ENCODE measurements around the gene CELA3B. TPM values are rescaled to one million over a fixed set of nuclear protein-coding genes. Genes with fewer than 3 reads are reported as not detected.
A peak's percentile ranks its signal among the peaks of the same experiment; 100 is the strongest.
"Not testable (repeated sequence)": the region's sequence is repeated elsewhere in the genome, so short reads cannot be mapped to it uniquely, and the experiment has no call there.

Gene CELA3B
- polyA plus RNA-seq, 1 donor (not counting 4 experiments of a cell fraction or from before 2014, with no cell fraction given): not detected

DNA sequence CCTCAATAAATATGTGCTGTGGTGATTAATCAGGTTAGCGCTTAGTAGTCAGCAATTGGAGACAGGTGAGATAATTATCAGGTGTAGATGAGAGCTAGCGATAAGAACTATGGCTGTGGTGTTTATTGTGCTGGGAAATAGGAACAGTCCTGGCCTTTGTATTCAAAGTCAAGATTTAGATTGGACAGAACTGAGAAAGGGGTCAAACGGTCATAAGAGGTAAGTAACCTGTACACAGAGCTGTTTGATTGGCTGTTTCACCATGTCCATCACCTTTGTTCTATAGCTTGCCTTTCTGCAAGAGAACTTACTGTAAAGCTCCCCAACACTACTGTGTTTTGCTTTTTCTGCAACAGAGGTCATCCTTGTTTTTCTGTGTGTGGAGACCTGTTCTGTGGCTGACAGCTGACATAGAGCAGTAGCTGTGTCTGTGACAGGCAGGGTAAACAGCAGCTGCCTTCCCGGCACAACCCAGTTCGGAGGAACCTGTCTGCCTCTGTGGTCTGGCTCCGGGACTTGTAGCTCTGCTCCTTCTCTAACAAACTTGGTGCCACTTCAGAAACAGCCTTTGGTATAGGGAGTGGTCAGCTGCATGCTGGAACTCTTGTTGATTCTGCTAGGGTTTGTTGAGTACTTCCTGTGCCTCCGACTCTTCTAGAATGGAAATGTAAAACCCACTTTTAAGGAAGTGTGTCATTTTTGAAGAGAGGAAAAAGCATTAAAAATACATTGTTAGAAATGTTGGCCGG, 54.6 kb downstream of the CELA3B start:
- dilution Hi-C loops (cut with MboI; ENCODE audit: extremely low pct_ligation_motif_present, low sequenced_read_pairs): no loop called here
- FAIRE-seq: no peak
- Histone ChIP-seq H3K4me2 (ENCODE audit: control insufficient read depth, extremely low read depth, insufficient read depth, low read depth, low read length) (no peak overlapping the region), H4K20me1 (ENCODE audit: control insufficient read depth, extremely low read depth, insufficient read depth, low read length) (no peaks in the 10 kb centered on the region), H3K79me2 (ENCODE audit: control insufficient read depth, insufficient read depth, low read length) (peaks cover under 1% of the 10 kb centered on the region), H3K4me3 (ENCODE audit: control insufficient read depth in 2 of 3, extremely low read depth in 1 of 3, insufficient read depth in 2 of 3, low read depth in 1 of 3, low read length in 3 of 3) (no peak overlapping the region), H3K9me1 (ENCODE audit: control insufficient read depth, extremely low read depth, insufficient read depth, low read length) (no peaks in the 10 kb centered on the region), H3K27ac (ENCODE audit: control insufficient read depth, insufficient read depth, low read length) (no peak overlapping the region), H3K9me3 (ENCODE audit: control insufficient read depth, low read depth, low read length) (no peaks in the 10 kb centered on the region), H3K4me1 (ENCODE audit: control insufficient read depth, extremely low read depth, insufficient read depth, low read length) (peaks cover 2% of the 10 kb centered on the region), H3K9ac (ENCODE audit: control insufficient read depth, extremely low read depth, insufficient read depth, low read length) (no peak overlapping the region), H2AFZ (ENCODE audit: control insufficient read depth, low read length) (no peak overlapping the region), H3K36me3 (ENCODE audit: control insufficient read depth in 2 of 2, extremely low read depth in 1 of 2, insufficient read depth in 2 of 2, low read length in 2 of 2) (no peaks in the 10 kb centered on the region), H3K27me3 (ENCODE audit: control insufficient read depth, extremely low read depth, insufficient read depth, low read length) (no peaks in the 10 kb centered on the region)
- TF ChIP-seq, protein P1, sequence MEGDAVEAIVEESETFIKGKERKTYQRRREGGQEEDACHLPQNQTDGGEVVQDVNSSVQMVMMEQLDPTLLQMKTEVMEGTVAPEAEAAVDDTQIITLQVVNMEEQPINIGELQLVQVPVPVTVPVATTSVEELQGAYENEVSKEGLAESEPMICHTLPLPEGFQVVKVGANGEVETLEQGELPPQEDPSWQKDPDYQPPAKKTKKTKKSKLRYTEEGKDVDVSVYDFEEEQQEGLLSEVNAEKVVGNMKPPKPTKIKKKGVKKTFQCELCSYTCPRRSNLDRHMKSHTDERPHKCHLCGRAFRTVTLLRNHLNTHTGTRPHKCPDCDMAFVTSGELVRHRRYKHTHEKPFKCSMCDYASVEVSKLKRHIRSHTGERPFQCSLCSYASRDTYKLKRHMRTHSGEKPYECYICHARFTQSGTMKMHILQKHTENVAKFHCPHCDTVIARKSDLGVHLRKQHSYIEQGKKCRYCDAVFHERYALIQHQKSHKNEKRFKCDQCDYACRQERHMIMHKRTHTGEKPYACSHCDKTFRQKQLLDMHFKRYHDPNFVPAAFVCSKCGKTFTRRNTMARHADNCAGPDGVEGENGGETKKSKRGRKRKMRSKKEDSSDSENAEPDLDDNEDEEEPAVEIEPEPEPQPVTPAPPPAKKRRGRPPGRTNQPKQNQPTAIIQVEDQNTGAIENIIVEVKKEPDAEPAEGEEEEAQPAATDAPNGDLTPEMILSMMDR (optimal IDR thresholded peaks at IDR 0.05 in 1 of 3, IDR thresholded peaks at IDR 0.05 in 1 of 3, conservative IDR thresholded peaks at IDR 0.05 in 1 of 3; ENCODE audit: extremely low read depth in 1 of 3, insufficient read depth in 2 of 3, low read length in 3 of 3): no peak
- DNase-seq (ENCODE audit: low read depth, low spot score): no peak

DNA sequence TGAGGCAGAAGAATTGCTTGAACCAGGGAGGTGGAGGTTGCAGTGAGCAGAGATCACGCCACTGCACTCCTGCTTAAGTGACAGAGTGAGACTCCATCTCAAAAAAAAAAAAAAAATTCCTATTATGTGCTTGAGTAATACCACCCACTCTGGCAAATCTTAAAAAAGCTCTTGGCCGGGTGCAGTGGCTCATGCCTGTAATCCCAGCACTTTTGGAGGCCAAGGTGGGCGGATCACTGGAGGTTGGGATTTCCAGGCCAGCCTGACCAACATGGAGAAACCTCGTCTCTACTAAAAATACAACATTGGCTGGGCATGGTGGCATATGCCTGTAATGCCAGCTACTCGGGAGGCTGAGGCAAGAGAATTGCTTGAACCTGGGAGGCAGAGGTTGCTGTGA, 58.0 kb downstream of the CELA3B start:
- H4K20me1 ChIP-seq (ENCODE audit: control insufficient read depth, extremely low read depth, insufficient read depth, low read length); DNase-seq (ENCODE audit: low read depth, low spot score); H3K27me3 ChIP-seq (ENCODE audit: control insufficient read depth, extremely low read depth, insufficient read depth, low read length); H3K79me2 ChIP-seq (ENCODE audit: control insufficient read depth, insufficient read depth, low read length); H3K9me3 ChIP-seq (ENCODE audit: control insufficient read depth, low read depth, low read length); H3K4me2 ChIP-seq (ENCODE audit: control insufficient read depth, extremely low read depth, insufficient read depth, low read depth, low read length); dilution Hi-C loops (cut with MboI; ENCODE audit: extremely low pct_ligation_motif_present, low sequenced_read_pairs); FAIRE-seq; H3K4me1 ChIP-seq (ENCODE audit: control insufficient read depth, extremely low read depth, insufficient read depth, low read length); H3K4me3 ChIP-seq (ENCODE audit: control insufficient read depth in 2 of 3, extremely low read depth in 1 of 3, insufficient read depth in 2 of 3, low read depth in 1 of 3, low read length in 3 of 3); H3K27ac ChIP-seq (ENCODE audit: control insufficient read depth, insufficient read depth, low read length); H3K9me1 ChIP-seq (ENCODE audit: control insufficient read depth, extremely low read depth, insufficient read depth, low read length); H3K36me3 ChIP-seq (ENCODE audit: control insufficient read depth in 2 of 2, extremely low read depth in 1 of 2, insufficient read depth in 2 of 2, low read length in 2 of 2); H3K9ac ChIP-seq (ENCODE audit: control insufficient read depth, extremely low read depth, insufficient read depth, low read length); H2AFZ ChIP-seq (ENCODE audit: control insufficient read depth, low read length): not testable (repeated sequence)

DNA sequence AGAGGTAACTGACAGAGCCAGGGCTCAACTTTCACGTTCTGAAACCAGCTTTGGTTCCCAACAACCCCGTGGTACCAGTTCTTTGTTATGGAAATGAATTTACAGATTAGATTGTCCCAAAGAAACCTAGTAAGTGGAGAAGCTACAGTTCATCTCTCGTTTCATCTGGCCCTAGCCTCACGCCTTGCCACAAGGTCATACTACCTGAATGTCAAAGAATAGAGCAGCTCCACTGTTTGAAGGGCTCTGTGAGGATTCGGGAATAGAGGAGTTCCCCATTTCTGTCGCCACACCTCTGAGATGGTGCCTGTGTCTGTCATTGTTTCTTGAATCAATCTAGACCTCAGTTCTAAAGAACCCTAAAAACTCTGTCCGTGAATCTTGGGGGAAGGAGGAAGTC, 60.7 kb downstream of the CELA3B start:
- TF ChIP-seq, protein P1 (optimal IDR thresholded peaks at IDR 0.05 in 1 of 3, IDR thresholded peaks at IDR 0.05 in 1 of 3, conservative IDR thresholded peaks at IDR 0.05 in 1 of 3; ENCODE audit: extremely low read depth in 1 of 3, insufficient read depth in 2 of 3, low read length in 3 of 3): no peak
- TF ChIP-seq EZH2 (IDR thresholded peaks at IDR 0.05; ENCODE audit: low read length): no peak
- no peak overlapping the region for H3K27ac ChIP-seq (ENCODE audit: control insufficient read depth, insufficient read depth, low read length)
- no peak overlapping the region for H3K4me3 ChIP-seq (ENCODE audit: control insufficient read depth in 2 of 3, extremely low read depth in 1 of 3, insufficient read depth in 2 of 3, low read depth in 1 of 3, low read length in 3 of 3)
- peaks cover 24% of the 10 kb centered on the region for H3K4me1 ChIP-seq (ENCODE audit: control insufficient read depth, extremely low read depth, insufficient read depth, low read length)
- H3K4me2 ChIP-seq (ENCODE audit: control insufficient read depth, extremely low read depth, insufficient read depth, low read depth, low read length): no peak overlapping the region
- H4K20me1 ChIP-seq (ENCODE audit: control insufficient read depth, extremely low read depth, insufficient read depth, low read length): no peaks in the 10 kb centered on the region
- no peaks in the 10 kb centered on the region for H3K9me1 ChIP-seq (ENCODE audit: control insufficient read depth, extremely low read depth, insufficient read depth, low read length)
- FAIRE-seq (no peak), DNase-seq (ENCODE audit: low read depth, low spot score) (no peak)
- dilution Hi-C loops (cut with MboI; ENCODE audit: extremely low pct_ligation_motif_present, low sequenced_read_pairs): no loop called here
- H3K27me3 ChIP-seq (ENCODE audit: control insufficient read depth, extremely low read depth, insufficient read depth, low read length): no peaks in the 10 kb centered on the region
- H3K36me3 ChIP-seq (ENCODE audit: control insufficient read depth in 2 of 2, extremely low read depth in 1 of 2, insufficient read depth in 2 of 2, low read length in 2 of 2): no peaks in the 10 kb centered on the region
- peak overlapping the region; percentile 62 for H2AFZ ChIP-seq (ENCODE audit: control insufficient read depth, low read length)
- no peaks in the 10 kb centered on the region for H3K79me2 ChIP-seq (ENCODE audit: control insufficient read depth, insufficient read depth, low read length)
- no peak overlapping the region for H3K9ac ChIP-seq (ENCODE audit: control insufficient read depth, extremely low read depth, insufficient read depth, low read length)
- no peaks in the 10 kb centered on the region for H3K9me3 ChIP-seq (ENCODE audit: control insufficient read depth, low read depth, low read length)
